SJSA1 (cell line): ENCODE measurements around the gene RANBP3L. TPM values are rescaled to one million over a fixed set of nuclear protein-coding genes. Genes with fewer than 3 reads are reported as not detected.

Experiments
- DNase-seq, 2 experiments: peaks; one replicate each; pipeline ENCODE4 v3.0.0-alpha.2; 2015 to 2020; ENCODE audit warnings: low spot score in 2 of 2, low read depth in 1 of 2
- H3K27ac ChIP-seq: fragments of 250-450 bp; sonication (Bioruptor Pico); 2 replicates; pipeline ENCODE4 v1.5.1; 2020; ENCODE audit warnings: mild to moderate bottlenecking, moderate library complexity
- H3K27me3 ChIP-seq: fragments of 250-450 bp; sonication (Bioruptor Pico); replicated peaks from 2 replicates; pipeline ENCODE4 v1.5.1; 2020; ENCODE audit warnings: mild to moderate bottlenecking, moderate library complexity
- H3K36me3 ChIP-seq: fragments of 250-450 bp; sonication (Bioruptor Pico); 2 replicates; pipeline ENCODE4 v1.5.1; 2020; ENCODE audit warnings: mild to moderate bottlenecking
- H3K4me1 ChIP-seq: fragments of 250-450 bp; sonication (Bioruptor Pico); replicated peaks from 2 replicates; pipeline ENCODE4 v1.6.1; 2021; ENCODE audit warnings: mild to moderate bottlenecking
- H3K4me3 ChIP-seq: fragments of 250-450 bp; sonication (Bioruptor Pico); 2 replicates; pipeline ENCODE4 v1.5.1; 2020; ENCODE audit warnings: mild to moderate bottlenecking
- H3K9me3 ChIP-seq: fragments of 250-450 bp; sonication (Bioruptor Pico); replicated peaks from 2 replicates; pipeline ENCODE4 v1.5.1; 2020; ENCODE audit warnings: mild to moderate bottlenecking
- total RNA-seq: library from RNA; depleted of rRNA; stranded (reverse); fragments of >200 nt; shearing (Covaris generic); gene quantifications from 2 replicates; pipeline ENCODE4 v1.2.3, GENCODE V29; 2014

RANBP3L gene
- total RNA-seq, 1 experiment from 2014 or later: not detected

GRCh38 chr5:36273809-36274526 lies 27.7 kb downstream of the RANBP3L start:
- Histone ChIP-seq H3K36me3 (no peaks in the 10 kb centered on the region), H3K4me1 (no peaks in the 10 kb centered on the region), H3K27me3 (peaks cover 7% of the 10 kb centered on the region), H3K27ac (no peak overlapping the region), H3K9me3 (no peaks in the 10 kb centered on the region), H3K4me3 (no peak overlapping the region)
- DNase-seq: no peak

GRCh38 chr5:36272136-36272690 lies 29.5 kb downstream of the RANBP3L start:
- Histone ChIP-seq H3K4me3 (no peak overlapping the region), H3K27ac (no peak overlapping the region), H3K9me3 (no peaks in the 10 kb centered on the region), H3K4me1 (no peaks in the 10 kb centered on the region), H3K36me3 (no peaks in the 10 kb centered on the region), H3K27me3 (peaks cover 7% of the 10 kb centered on the region)
- DNase-seq: no peak

GRCh38 chr5:36270876-36271575 lies 30.7 kb downstream of the RANBP3L start:
- no peaks in the 10 kb centered on the region for H3K36me3 ChIP-seq
- no peaks in the 10 kb centered on the region for H3K4me1 ChIP-seq
- peaks cover 7% of the 10 kb centered on the region for H3K27me3 ChIP-seq
- DNase-seq: no peak
- no peak overlapping the region for H3K27ac ChIP-seq
- no peaks in the 10 kb centered on the region for H3K9me3 ChIP-seq
- H3K4me3 ChIP-seq: no peak overlapping the region

GRCh38 chr5:36270175-36270574 lies 31.5 kb downstream of the RANBP3L start:
- no peak for DNase-seq
- Histone ChIP-seq H3K4me3 (no peak overlapping the region), H3K9me3 (no peaks in the 10 kb centered on the region), H3K27me3 (peaks cover 4% of the 10 kb centered on the region), H3K36me3 (no peaks in the 10 kb centered on the region), H3K27ac (no peak overlapping the region), H3K4me1 (no peaks in the 10 kb centered on the region)

GRCh38 chr5:36269478-36269877 lies 32.2 kb downstream of the RANBP3L start:
- Histone ChIP-seq H3K27ac (no peak overlapping the region), H3K27me3 (peaks cover 4% of the 10 kb centered on the region), H3K9me3 (no peaks in the 10 kb centered on the region), H3K4me3 (no peak overlapping the region), H3K36me3 (no peaks in the 10 kb centered on the region), H3K4me1 (no peaks in the 10 kb centered on the region)
- no peak for DNase-seq

GRCh38 chr5:36267905-36268304 lies 33.8 kb downstream of the RANBP3L start:
- Histone ChIP-seq H3K27me3 (peaks cover 4% of the 10 kb centered on the region), H3K4me1 (no peaks in the 10 kb centered on the region), H3K36me3 (no peaks in the 10 kb centered on the region), H3K4me3 (no peak overlapping the region), H3K9me3 (no peaks in the 10 kb centered on the region), H3K27ac (no peak overlapping the region)
- DNase-seq: no peak

- no peak for DNase-seq
- H3K4me3 ChIP-seq: no peak overlapping the region
- no peak overlapping the region for H3K27ac ChIP-seq
Observed at GRCh38 chr5:36264202-36264760, 37.4 kb downstream of the RANBP3L start.

GRCh38 chr5:36261186-36261585 lies 40.5 kb downstream of the RANBP3L start:
- no peak for DNase-seq
- H3K36me3 ChIP-seq: no peaks in the 10 kb centered on the region
- H3K9me3 ChIP-seq: no peaks in the 10 kb centered on the region
- peaks cover 10% of the 10 kb centered on the region; the same call in 1 of the 2 replicates for H3K27me3 ChIP-seq
- no peaks in the 10 kb centered on the region for H3K4me1 ChIP-seq
- H3K4me3 ChIP-seq: no peak overlapping the region
- no peak overlapping the region for H3K27ac ChIP-seq

More at GRCh38 chr5:36264202-36264760, 37.4 kb downstream of the RANBP3L start:
- H3K27me3 ChIP-seq: peaks cover 6% of the 10 kb centered on the region; the same call in 1 of the 2 replicates
- H3K36me3 ChIP-seq: no peaks in the 10 kb centered on the region
- H3K4me1 ChIP-seq: no peaks in the 10 kb centered on the region
- H3K9me3 ChIP-seq: no peaks in the 10 kb centered on the region

GRCh38 chr5:36253575-36253974 lies 48.1 kb downstream of the RANBP3L start:
- Histone ChIP-seq H3K27ac (no peak overlapping the region), H3K4me1 (no peaks in the 10 kb centered on the region), H3K36me3 (no peaks in the 10 kb centered on the region), H3K9me3 (no peaks in the 10 kb centered on the region), H3K27me3 (peaks cover 34% of the 10 kb centered on the region), H3K4me3 (no peak overlapping the region)
- DNase-seq: no peak

- Histone ChIP-seq H3K9me3 (no peaks in the 10 kb centered on the region), H3K4me1 (no peaks in the 10 kb centered on the region), H3K36me3 (no peaks in the 10 kb centered on the region), H3K27ac (no peak overlapping the region), H3K4me3 (no peak overlapping the region), H3K27me3 (peaks cover 31% of the 10 kb centered on the region)
- DNase-seq: no peak
Observed at GRCh38 chr5:36252722-36253365, 48.9 kb downstream of the RANBP3L start.

GRCh38 chr5:36251218-36251617 lies 50.5 kb downstream of the RANBP3L start:
- no peaks in the 10 kb centered on the region for H3K9me3 ChIP-seq
- H3K27me3 ChIP-seq: peaks cover 31% of the 10 kb centered on the region
- H3K4me3 ChIP-seq: no peak overlapping the region
- no peak for DNase-seq
- no peaks in the 10 kb centered on the region for H3K36me3 ChIP-seq
- no peaks in the 10 kb centered on the region for H3K4me1 ChIP-seq
- H3K27ac ChIP-seq: no peak overlapping the region

- no peak for DNase-seq
Observed at GRCh38 chr5:36250427-36250826, 51.3 kb downstream of the RANBP3L start.

GRCh38 chr5:36246036-36246800 lies 55.5 kb downstream of the RANBP3L start:
- H3K27me3 ChIP-seq: peaks cover 11% of the 10 kb centered on the region

More at GRCh38 chr5:36250427-36250826, 51.3 kb downstream of the RANBP3L start:
- Histone ChIP-seq H3K27me3 (peaks cover 31% of the 10 kb centered on the region), H3K4me1 (no peaks in the 10 kb centered on the region), H3K27ac (no peak overlapping the region), H3K4me3 (no peak overlapping the region), H3K36me3 (no peaks in the 10 kb centered on the region), H3K9me3 (no peaks in the 10 kb centered on the region)

More at GRCh38 chr5:36246036-36246800, 55.5 kb downstream of the RANBP3L start:
- H3K4me1 ChIP-seq: peaks cover 10% of the 10 kb centered on the region
- no peak overlapping the region for H3K4me3 ChIP-seq
- peaks cover 6% of the 10 kb centered on the region; the same call in 1 of the 2 replicates for H3K9me3 ChIP-seq
- H3K36me3 ChIP-seq: 0 out of 2 replicates have a peak, but pooled peaks cover 2% of the 10 kb centered on the region
- no peak for DNase-seq
- no peak overlapping the region for H3K27ac ChIP-seq
